ENCODE measurements around the gene IRS2.

GRCh38 chr13:109724603-109725002 lies 61.8 kb downstream of the IRS2 start:
- TF ChIP-seq POLR2AphosphoS5 (IDR thresholded peaks at IDR 0.05; ENCODE audit: borderline replicate concordance, low read depth, low read length), result no peak
- TF ChIP-seq EZH2 (IDR thresholded peaks at IDR 0.05), result no peak
